Upper lobe of left lung (tissue), 6 donors: ENCODE measurements around the gene CYB5A. TPM values are rescaled to one million over a fixed set of nuclear protein-coding genes. Genes with fewer than 3 reads are reported as not detected.

Experiments used
- ATAC-seq, 2 donors: fragments of 200-7000 bp; cut with Tn5 transposase; one replicate each; pipeline ENCODE4 v1.9.1; 2022; ENCODE audit warnings: mild to moderate bottlenecking in 2 of 2, moderate library complexity in 2 of 2; ENCODE audit not compliant: low FRiP score in 2 of 2
- DNase-seq, 2 donors: peaks; one replicate each; pipeline ENCODE4 v3.0.0-alpha.2; 2019 to 2020
- H3K27ac ChIP-seq, 4 donors: fragments of 200-600 bp; sonication (generic); one replicate each; pipeline ENCODE4 v1.5.1; 2016 to 2019
- H3K27me3 ChIP-seq, 4 donors: fragments of 200-600 bp; sonication (generic); one replicate each; pipeline ENCODE4 v1.5.1; 2017 to 2019
- H3K36me3 ChIP-seq, 4 donors: fragments of 200-600 bp; sonication (generic); one replicate each; pipeline ENCODE4 v1.5.1; 2016 to 2019
- H3K4me1 ChIP-seq, 4 donors: fragments of 200-600 bp; sonication (generic); one replicate each; pipeline ENCODE4 v1.5.1; 2018 to 2019
- H3K4me3 ChIP-seq, 4 donors: fragments of 200-600 bp; sonication (generic); one replicate each; pipeline ENCODE4 v1.5.1; 2017 to 2019; ENCODE audit warnings: mild to moderate bottlenecking in 2 of 4, moderate library complexity in 1 of 4
- H3K9me3 ChIP-seq, 4 donors: fragments of 200-600 bp; sonication (generic); one replicate each; pipeline ENCODE4 v1.5.1; 2018 to 2019
- EP300 ChIP-seq, 4 donors: sonication (generic); formaldehyde crosslinking; IDR thresholded peaks; one replicate each; pipeline ENCODE4 v1.5.1; 2017; ENCODE audit warnings: antibody characterized with exemption in 4 of 4, control low read depth in 2 of 4
- POLR2A ChIP-seq, 4 donors: fragments of 450-650 bp; IDR thresholded peaks; one replicate each; pipeline ENCODE4 v1.5.1; 2016 to 2017; ENCODE audit warnings: antibody characterized with exemption in 4 of 4, mild to moderate bottlenecking in 2 of 4
- POLR2AphosphoS5 ChIP-seq, 2 donors: sonication (generic); formaldehyde crosslinking; IDR thresholded peaks; one replicate each; pipeline ENCODE4 v1.5.1; 2017; ENCODE audit warnings: antibody characterized with exemption in 2 of 2
- WGBS, 2 donors: methylation state at CpG; one replicate each; pipeline ENCODE4 v1.1.5; 2017 to 2018; 5-methylcytosine and 5-hydroxymethylcytosine counted together
- total RNA-seq, 6 donors: library from RNA; depleted of rRNA in 4 of 6; stranded (reverse); fragments of >200 nt in 4 of 6; gene quantifications; one replicate each; pipeline versions ENCODE4 v1.1.0 to v1.2.1, GENCODE V29; 2016 to 2021
- TF ChIP-seq, protein P1 (sequence below), 6 experiments: fragments of 450-650 bp in 4 of 6; fragments of 200-600 bp in 2 of 6; sonication (generic) in 2 of 6; IDR thresholded peaks; one replicate each; pipeline ENCODE4 v1.5.1; 2016 to 2019; ENCODE audit warnings: antibody characterized with exemption in 6 of 6
- donor health status: DM: no; HTN: no; CAD: no; lungs with moderate emphysema.
- donor health status: DM: no; HTN: yes; CAD: no; lungs with severe emphysema.

CYB5A gene
- total RNA-seq, 6 donors from 2014 or later: 291 to 729 (median 637) TPM

DNA sequence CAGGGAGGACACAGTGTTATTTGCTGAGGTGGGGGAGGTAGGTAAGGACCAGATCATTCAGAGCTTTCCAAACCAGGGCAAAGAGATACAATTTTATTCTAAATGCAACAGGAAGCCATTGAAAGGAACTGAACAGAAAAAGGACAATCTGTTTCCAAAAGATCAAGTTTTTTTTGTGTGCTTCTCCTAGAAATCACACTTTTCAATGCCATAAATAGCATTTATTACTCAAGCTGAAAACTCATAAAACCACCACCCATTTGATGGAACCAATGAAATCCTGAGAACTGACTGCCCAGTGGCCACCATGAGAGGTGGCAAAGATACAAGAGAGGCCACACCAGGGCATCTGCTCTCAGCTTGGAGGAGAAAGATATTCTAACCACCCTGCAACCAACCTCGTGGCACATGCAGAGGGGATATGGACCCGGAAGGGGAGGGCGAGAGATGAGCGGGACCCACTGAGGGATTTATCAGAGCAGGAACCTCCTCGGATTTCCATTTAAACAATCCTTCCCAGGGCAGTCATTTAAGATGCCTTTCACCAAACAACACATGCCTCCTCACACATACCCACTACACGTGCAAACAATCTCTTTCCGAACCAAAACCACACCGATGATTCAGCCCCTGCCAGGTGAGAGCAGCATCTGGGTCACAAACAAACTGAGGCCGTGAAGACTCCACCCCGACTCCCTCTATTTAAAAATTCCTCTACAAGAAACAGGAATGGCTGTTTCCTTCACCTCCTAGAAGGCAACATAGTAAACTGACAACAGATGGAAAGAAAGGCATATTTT, 8.8 kb downstream of the CYB5A start:
- no peak for ATAC-seq
- peaks cover 72 to 84% (median 77%) of the 10 kb centered on the region in 4 donors for H3K4me1 ChIP-seq
- H3K27me3 ChIP-seq: no peaks in the 10 kb centered on the region
- H3K36me3 ChIP-seq: peaks cover 0 to 4% (median 0%) of the 10 kb centered on the region in 4 donors
- no peak for TF ChIP-seq EP300 (IDR thresholded peaks at IDR 0.05)
- TF ChIP-seq, protein P1, sequence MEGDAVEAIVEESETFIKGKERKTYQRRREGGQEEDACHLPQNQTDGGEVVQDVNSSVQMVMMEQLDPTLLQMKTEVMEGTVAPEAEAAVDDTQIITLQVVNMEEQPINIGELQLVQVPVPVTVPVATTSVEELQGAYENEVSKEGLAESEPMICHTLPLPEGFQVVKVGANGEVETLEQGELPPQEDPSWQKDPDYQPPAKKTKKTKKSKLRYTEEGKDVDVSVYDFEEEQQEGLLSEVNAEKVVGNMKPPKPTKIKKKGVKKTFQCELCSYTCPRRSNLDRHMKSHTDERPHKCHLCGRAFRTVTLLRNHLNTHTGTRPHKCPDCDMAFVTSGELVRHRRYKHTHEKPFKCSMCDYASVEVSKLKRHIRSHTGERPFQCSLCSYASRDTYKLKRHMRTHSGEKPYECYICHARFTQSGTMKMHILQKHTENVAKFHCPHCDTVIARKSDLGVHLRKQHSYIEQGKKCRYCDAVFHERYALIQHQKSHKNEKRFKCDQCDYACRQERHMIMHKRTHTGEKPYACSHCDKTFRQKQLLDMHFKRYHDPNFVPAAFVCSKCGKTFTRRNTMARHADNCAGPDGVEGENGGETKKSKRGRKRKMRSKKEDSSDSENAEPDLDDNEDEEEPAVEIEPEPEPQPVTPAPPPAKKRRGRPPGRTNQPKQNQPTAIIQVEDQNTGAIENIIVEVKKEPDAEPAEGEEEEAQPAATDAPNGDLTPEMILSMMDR (IDR thresholded peaks at IDR 0.05): no peak
- no peak for TF ChIP-seq POLR2A (IDR thresholded peaks at IDR 0.05)
- TF ChIP-seq POLR2AphosphoS5 (IDR thresholded peaks at IDR 0.05): no peak
- WGBS, 2 donors: 57% methylated on average over 10 of the region's 10 CpGs
- no peaks in the 10 kb centered on the region for H3K9me3 ChIP-seq
- no peak for DNase-seq
- no peak overlapping the region for H3K4me3 ChIP-seq
- H3K27ac ChIP-seq: peak overlapping the region; percentile 68 to 96 (median 88)

GRCh38 chr18:74281980-74282754, 9.6 kb downstream of the CYB5A start:
- peak in 1 of 2 donors; percentile 50 for DNase-seq
- no peaks in the 10 kb centered on the region for H3K27me3 ChIP-seq
- peak overlapping the region in 1 of 4 donors; percentile 4 for H3K4me3 ChIP-seq
- no peak for TF ChIP-seq POLR2A (IDR thresholded peaks at IDR 0.05)
- TF ChIP-seq EP300 (IDR thresholded peaks at IDR 0.05): no peak
- peak in 1 of 2 donors; percentile 22 for TF ChIP-seq POLR2AphosphoS5 (IDR thresholded peaks at IDR 0.05)
- H3K36me3 ChIP-seq: peaks cover 0 to 4% (median 0%) of the 10 kb centered on the region in 4 donors
- H3K27ac ChIP-seq: peak overlapping the region; percentile 68 to 96 (median 88)
- H3K9me3 ChIP-seq: no peaks in the 10 kb centered on the region
- peaks cover 72 to 88% (median 81%) of the 10 kb centered on the region in 4 donors for H3K4me1 ChIP-seq
- 24 to 25% methylated on average over 12 of the region's 12 CpGs for WGBS, 2 donors
- ATAC-seq: peak; percentile 54 to 57

GRCh38 chr18:74281011-74281979, 10.5 kb downstream of the CYB5A start:
- Histone ChIP-seq H3K27me3 (no peaks in the 10 kb centered on the region), H3K9me3 (no peaks in the 10 kb centered on the region), H3K27ac (peak overlapping the region; percentile 68 to 96 (median 88)), H3K36me3 (peaks cover 0 to 4% (median 0%) of the 10 kb centered on the region in 4 donors), H3K4me1 (peaks cover 72 to 91% (median 83%) of the 10 kb centered on the region in 4 donors), H3K4me3 (no peak overlapping the region)
- ATAC-seq (peak in 1 of 2 donors; percentile 2), DNase-seq (no peak)
- TF ChIP-seq, protein P1 (IDR thresholded peaks at IDR 0.05): no peak
- TF ChIP-seq POLR2A (IDR thresholded peaks at IDR 0.05) (no peak), EP300 (IDR thresholded peaks at IDR 0.05) (no peak), POLR2AphosphoS5 (IDR thresholded peaks at IDR 0.05) (no peak)
- WGBS, 2 donors: 42 to 56% methylated on average over 4 of the region's 4 CpGs

GRCh38 chr18:74278983-74279382, 12.8 kb downstream of the CYB5A start:
- H3K4me1 ChIP-seq: peaks cover 73 to 89% (median 85%) of the 10 kb centered on the region in 4 donors
- no peaks in the 10 kb centered on the region for H3K36me3 ChIP-seq
- no peaks in the 10 kb centered on the region for H3K27me3 ChIP-seq
- peak overlapping the region in 3 of 4 donors; percentile 36 to 66 (median 44) for H3K27ac ChIP-seq
- H3K9me3 ChIP-seq: no peaks in the 10 kb centered on the region
- ATAC-seq: no peak
- TF ChIP-seq POLR2A (IDR thresholded peaks at IDR 0.05) (no peak), EP300 (IDR thresholded peaks at IDR 0.05) (no peak), POLR2AphosphoS5 (IDR thresholded peaks at IDR 0.05) (no peak)
- TF ChIP-seq, protein P1 (IDR thresholded peaks at IDR 0.05): no peak
- H3K4me3 ChIP-seq: no peak overlapping the region
- 89 to 95% methylated on average over 7 of the region's 7 CpGs for WGBS, 2 donors
- no peak for DNase-seq
